NOMO-1 treated with DMSO at 0.1 percent for 48 hours (cell line): Measurements from ENCODE around the gene ICE1.
"Not testable (repeated sequence)": the region's sequence is repeated elsewhere in the genome, so short reads cannot be mapped to it uniquely, and the experiment has no call there.

ENCODE experiments used
- DNase-seq: peaks from one replicate; lab custom pipeline; 2025; ENCODE audit not compliant: unreplicated experiment; lab: John Stamatoyannopoulos, UW

Gene ICE1, protein sequence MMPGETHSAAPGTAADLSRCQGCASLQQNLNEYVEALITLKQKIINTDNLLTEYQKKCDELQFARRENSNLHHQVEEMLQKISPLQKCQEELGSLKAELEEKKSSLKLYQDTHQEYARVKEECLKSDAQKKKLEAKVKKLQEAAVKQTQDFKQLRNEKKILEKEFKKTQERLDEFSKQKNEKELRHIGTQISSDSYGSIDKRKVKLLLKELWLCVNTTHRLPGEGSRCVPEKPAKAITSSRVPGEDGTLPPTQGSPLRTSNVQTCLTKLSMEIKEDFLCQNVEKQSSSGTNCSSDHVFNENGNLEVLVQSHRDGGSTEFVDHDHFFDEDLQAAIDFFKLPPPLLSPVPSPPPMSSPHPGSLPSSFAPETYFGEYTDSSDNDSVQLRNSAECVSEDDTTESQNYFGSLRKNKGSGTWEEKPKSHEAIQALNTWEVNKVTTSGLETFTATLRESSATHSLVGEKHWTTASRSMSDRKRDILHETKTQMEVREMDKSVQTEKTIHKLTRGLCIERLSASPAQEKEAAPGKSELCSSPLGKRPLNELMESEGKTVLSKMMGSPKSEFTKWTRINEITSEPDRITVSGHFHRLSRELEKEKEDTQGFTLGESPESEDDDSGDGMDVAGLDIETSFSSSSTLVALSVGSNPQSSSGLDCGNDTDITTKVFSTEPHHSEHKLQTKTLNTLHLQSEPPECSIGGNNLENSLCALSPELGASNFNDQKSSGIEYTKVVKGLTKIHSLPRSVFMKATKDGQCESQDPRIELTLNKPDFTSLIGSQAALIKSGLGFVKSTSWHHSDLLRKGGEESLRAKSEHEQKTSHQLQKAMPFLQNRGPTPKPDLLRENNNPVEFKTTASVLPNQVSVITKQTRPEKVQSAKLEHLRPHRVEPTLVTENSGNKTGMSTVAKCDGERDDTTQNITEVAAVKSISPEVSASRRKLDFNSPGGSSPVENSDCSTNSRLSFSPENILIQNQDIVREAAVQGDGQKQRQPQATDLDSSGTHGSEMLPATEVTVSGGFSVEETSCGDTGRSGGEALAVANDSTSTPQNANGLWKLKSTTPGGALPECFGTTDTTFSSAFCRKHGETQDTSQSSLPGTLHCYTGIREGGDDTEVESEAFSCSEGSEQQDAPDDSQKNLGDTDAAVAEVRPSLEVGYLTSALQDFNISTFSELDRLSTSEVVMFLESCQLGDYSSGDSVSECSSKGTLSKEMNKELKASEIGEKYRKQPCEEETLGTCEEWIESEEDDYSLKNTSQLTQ (N-terminal part only)

DNA sequence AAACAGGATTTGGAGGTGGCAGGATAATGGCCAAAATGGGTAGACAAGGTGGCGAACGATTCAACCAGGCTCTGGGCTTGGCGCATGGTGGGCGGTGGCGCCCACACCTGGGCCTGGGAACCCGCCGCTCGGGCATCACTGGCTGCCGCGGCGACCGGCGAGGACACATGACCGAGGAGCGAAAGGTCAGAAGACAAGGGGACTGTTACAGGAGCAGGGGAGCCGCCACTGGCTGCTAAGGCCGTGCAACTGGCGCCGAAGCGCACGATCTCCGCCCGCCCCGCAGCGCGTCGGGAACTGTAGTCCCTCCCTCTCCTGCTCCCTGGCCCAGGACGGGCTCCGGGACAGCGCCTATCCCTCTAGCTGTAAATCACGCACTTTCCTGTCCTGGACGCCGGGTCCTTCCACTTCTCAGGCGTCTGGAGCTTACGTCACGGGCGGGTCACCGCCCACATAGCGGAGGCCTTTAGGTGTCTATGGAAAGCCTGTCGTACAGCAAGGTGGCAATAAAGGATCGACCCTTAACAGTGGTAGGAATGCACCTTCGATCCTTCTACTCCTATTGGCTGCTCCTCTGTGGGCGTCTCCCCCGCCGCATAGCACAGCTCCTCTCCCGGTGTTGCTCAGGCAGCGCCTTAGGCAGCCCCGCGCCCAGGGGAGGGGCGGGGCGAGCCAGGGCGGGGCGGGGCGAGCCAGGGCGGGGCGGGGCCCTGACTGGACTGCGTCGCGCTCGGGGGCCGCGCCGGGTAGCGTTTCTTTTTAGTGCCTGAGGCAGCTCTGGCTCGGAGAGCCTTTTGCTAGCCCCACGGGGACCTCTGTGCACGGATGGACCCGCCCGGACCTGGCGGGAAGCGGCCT lies at the start of gene ICE1:
TSS of gene ICE1 (plus strand) at position 717 of the 858 bp plus-strand sequence. CDS start 239 bp downstream, outside the sequence.
- DNase-seq = peak; percentile 100

DNA sequence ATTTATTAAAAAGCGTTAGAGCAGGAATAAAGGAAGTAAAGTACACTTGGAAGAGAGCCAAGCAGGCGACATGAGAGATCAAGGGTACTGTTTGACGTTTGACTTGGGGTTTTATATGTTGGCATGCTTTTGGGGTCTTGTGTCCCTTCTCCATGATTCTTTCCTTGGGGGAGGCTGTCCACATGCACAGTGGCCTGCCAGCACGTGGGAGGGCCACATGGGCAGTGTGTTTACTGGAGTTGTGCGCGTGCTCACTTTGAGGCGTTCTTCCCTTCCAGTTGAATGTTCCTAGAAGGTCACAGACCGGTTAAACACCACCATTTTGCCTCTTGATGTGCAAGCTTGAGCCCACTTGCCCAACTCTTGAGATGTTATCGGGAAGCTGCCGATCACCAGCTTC lies 49.5 kb upstream of the ICE1 start:
- no peak for DNase-seq

DNA sequence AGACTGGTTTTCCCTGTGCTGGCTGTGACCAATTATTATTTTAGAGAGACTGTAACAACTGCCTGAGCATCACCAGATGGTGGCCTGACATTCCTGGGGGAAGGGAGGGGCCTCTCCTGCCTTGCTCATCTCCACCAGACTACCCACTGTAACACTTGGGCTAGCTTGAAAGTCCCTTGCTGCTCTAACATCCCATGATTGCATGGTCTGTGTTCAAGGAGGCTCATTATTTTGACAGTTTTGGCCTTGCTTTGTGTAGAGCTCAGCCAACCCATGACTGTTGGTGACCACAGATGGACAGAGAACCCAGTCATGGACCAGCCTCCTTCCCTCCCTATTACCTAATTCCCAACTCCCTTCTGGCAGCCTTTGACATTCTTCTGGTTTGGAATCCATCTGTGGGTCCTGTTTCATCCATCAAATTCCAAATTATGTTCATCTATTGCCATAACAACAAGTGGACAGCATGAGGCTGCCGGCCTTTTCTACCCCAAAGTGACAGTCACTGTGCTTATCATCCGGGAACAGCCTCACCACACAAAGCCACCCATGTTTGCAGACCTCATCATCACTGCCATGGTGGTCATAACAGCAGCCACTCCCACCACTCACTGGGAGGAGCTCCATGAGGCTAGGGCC lies 49.0 kb upstream of the ICE1 start:
- no peak for DNase-seq

DNA sequence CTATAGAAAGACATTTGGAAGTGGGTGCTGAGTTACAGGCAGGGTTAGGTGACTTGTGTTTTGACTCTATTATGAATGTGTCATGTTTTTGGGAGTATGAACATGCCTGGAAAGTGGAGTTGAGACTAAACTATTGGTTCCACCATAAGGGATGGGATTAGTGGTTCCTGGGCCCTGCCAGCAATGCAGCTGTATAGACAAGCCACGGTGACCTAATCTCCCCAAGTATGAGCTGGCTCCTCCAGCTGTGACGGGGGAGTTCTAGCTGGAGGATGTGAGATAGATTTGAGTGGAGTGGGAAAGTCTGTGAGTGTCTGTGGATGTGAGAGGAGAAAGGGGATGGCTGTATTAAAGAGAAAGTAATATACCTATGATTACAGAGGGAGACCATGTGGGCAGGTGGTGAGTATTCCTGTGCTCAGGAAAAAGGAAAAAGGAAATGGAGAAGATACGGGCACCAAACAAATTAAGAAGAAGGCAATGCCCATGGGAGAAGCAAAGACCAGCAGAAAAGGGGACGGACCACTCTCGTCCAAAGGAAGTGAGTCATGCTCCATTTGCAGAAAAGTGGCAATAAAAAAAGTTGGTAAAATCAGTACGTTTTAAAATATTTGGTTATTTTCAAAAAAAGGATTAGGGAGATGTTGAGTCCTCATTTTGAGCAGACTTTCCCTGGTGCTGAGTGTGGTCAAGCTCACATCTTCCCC lies 48.3 kb upstream of the ICE1 start:
- no peak for DNase-seq

DNA sequence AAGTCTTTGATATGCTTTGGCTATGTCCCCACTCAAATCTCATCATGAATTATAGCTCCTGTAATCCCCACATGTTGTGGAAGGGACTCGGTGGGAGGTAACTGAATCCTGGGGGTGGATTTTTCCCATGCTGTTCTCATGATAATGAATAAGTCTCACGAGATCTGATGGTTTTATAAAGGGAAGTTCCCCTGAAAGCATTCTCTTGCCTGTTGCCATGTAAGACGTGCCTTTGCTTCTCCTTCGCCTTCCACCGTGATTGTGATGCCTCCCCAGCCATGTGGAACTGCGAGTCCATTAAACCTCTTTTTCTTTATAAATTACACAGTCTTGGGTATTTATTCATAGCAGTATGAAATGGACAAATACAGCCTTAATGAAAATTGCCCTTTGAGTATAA lies 44.7 kb upstream of the ICE1 start:
- DNase-seq = no peak

DNA sequence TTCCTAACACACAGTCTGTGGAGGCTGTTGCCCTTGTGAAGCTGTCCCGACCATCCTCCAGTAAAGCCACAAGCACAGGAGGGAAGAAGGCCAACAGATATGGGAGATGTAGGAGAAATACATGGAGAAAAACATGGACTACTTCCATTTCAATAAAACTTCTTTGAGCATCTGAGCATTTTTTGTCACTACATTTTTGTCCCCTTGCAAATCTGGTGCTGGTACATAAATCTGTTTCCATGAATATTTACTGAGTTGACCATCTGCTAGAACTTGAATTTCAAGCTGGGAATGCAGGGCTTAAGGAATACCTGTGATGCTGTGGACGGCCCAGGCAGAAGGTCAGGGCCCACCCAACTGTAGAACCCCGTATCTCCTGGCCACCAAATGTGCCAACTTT lies 43.9 kb upstream of the ICE1 start:
- no peak for DNase-seq

DNA sequence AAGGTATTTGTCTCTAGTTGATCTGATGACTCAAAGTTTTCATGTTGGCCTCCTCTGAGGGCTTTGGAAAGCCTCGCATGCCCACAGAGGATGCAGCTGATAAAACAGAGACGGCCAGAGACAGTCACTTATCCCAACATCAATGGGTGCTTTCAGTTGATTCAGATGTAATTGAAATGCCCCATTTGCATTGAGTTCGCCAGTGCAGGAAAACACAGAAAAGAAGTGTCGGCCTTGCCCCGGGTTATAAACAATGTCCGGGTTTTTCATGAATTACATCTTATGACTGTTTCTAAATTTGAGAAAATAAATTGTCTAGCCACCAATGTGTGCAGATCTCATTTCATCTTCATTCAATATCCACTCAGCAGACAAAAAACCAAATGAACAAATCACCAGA lies 42.2 kb upstream of the ICE1 start:
- no peak for DNase-seq

DNA sequence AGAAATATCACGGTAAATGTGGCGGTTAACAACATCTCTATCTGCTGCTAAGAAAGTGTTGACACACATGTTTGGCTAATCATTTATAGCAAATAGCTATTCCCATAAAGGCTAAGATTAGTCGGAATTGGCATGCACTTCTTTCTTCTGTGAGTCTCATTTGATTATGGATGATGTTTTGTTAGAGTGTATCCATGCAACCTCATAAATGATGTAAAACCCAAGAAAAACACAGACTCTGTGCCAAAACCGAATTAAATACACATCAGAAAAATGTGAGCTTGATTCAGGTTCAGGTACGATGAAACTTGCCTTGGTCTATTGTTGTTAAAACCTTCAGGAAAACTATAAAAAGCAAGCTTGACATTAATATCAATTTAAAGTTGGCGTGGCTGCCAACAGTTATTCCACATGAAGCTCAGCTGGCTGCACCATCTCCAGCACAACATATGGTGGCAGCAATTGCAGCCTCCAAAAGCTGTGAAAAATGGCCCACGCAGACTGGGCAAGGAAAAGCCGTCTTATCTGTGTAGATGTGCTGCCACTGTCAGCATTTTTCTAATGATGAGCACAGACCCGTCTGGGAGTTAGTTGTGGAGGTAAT lies 41.1 kb upstream of the ICE1 start:
- DNase-seq = no peak

DNA sequence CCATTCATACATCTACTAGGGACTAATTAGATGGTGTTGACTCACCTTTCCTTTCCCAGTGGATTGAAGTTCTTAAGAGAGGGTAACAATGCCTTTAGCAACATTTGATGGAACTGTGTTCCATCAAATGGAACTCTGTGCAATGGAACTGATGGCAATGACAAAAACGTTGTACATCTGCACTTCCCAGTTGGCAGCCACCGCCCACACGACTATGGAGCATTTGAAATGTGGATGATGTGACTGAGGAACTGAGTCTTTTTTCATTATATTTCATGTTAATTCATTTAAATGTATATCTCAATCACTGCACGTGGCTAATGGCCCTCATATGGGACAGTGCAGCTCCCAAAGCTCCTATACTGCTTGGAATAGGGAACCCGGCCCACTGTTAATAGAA lies 39.0 kb upstream of the ICE1 start:
- DNase-seq = no peak

DNA sequence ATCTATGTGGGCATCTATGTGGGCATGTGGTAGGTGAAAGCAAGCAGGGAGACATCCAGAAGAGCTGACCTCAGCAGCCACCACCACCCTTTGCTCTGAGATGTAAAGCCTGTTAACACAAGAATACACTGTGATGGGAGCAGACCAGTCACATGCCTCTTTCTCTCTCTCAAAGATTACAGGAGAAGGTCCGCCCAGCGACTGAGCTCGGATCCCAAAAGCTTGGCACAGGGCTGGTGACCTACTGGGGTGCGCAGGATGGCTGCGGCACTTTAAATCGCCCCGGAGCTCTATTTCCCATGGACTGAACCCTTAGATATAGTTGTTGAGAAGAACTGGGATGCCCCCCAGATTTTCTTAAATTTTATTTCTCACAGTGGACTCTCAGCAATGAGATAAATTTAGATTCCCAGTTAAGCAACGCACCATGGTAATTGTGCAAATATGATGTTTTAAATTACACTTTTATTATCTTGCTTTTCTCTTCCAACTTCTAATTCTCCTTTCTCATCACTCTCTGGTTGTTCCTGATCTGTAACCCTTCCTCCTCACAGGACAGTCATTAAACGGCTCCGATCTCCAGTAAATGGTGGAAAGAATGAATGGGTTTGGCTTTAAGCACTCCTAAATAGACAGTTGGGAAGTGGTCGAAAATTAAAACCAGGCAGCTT lies 37.7 kb upstream of the ICE1 start:
- no peak for DNase-seq

DNA sequence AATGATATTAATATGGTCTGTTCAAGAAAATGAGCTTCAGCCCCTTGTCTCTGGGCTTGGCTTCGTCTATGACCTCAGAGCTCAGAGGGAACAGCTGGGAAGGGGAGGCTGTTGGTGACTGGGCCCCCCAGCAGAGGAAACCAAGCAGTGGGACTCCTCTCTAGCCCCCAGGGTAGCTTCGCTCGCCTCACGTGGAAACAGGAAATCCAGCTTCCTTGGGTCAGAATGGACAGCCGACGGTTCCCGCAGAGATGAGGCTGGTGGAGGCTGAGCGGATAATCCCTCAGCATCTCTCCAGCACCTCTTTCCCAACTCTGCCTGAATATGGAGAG lies 37.2 kb upstream of the ICE1 start:
- DNase-seq = no peak

DNA sequence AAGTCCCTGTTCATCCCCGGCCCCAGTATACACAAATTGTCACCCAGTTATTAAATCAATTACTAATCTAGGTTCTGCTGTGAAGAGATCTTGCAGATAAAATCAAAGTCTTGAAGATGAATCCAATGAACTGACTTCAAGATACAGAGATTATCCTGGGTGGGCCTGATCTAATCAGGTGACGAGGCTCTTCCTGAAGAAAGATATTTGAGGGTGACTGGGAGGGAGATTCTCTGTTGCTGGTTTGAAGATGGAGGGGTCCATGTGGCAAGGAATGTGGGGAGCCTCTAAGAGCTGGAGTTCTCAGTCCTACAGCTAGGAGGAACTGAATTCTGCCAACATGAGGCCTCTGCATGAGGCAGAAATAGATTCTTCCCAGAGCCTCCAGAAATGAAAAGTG lies 36.1 kb upstream of the ICE1 start:
- DNase-seq = no peak

DNA sequence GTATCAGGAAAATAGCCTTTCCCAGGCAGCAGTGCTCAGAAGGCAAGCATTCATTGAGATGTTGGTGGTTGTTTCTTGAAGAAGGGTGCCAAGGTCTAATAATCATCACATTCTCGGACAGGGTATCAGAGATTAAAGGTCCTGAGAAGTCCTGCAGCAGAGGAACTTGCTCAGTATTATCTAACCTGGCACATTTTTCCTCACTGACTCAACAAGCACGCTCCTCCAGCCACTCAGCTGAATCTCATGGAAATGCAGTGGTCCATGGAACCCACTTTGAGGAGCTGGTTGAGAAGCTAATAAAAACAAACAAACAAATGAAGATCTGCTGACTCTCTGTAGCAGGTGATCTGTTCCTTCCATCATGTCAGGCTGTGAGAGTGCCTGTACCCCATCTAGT lies 35.3 kb upstream of the ICE1 start:
- DNase-seq = no peak

DNA sequence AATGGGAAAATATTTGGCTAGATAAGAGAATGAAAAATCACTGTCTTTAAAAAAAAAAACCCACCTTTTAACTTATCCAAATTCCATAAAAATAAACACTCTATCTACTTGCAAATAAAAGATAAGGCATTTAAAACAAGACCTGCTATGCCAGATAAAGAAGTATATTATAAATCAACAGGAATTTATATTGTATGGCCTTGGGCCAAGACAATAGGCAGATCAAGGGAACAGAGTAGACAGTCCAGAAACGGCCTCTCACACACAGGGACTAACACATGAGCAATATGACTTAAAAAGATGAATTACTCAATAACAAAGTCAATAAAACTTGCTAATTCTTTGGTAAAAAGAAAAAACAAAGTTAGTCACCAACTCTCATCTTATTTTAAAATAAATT lies 34.7 kb upstream of the ICE1 start:
- DNase-seq = no peak

DNA sequence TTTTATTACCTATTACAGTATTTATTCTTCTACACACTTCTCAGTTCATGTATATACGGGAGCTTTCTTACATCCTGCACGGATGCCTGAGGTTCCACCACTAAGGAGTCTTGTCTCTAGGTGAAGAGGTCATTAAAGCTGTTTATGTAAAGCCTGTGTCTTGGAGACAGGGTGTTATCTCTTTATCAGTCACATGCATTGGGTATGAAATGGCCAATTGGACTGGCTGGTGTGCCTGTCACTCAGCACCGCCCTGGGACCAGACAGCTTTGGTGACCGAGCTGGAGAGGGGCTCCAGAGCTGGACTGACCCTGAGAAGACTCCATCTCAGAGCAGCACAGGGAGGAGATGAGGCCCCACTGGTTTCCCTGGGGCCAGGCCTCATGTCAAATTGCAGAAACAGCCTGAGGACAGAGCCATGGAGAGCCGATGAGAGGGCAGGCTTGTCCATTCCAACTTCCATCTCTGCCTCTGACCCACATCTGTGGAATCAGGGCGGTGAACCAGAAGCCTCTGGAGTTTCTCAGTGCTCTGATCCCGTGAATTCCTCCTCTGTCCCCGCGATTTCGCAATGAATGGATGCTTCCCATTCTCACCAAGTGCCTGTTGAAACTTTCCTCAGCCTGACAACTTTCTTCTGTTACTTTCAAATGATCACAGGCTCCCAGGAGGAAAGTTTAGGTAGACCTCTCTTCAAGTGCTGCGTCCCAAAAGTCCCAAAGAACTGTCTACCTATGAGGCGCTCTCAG lies 32.2 kb upstream of the ICE1 start:
- not testable (repeated sequence) for DNase-seq

DNA sequence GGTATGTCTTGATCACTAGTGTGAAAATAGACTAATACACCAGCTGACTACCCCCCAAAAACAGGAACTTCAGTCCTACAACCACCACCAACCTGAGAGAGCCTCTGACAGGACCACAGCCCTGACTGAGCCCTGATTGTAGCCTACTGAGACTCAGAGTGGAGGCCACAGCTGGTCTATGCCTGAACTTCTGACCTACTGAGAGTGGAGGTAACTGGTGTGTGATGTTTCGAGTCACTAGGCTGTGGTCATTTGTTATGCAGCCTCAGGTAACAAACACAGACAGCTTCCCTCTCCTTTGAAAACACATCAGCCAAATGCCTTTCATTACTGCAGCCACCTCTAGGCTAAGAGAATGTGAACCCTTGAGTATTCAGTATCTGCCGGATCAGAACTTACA lies 30.0 kb upstream of the ICE1 start:
- not testable (repeated sequence) for DNase-seq

DNA sequence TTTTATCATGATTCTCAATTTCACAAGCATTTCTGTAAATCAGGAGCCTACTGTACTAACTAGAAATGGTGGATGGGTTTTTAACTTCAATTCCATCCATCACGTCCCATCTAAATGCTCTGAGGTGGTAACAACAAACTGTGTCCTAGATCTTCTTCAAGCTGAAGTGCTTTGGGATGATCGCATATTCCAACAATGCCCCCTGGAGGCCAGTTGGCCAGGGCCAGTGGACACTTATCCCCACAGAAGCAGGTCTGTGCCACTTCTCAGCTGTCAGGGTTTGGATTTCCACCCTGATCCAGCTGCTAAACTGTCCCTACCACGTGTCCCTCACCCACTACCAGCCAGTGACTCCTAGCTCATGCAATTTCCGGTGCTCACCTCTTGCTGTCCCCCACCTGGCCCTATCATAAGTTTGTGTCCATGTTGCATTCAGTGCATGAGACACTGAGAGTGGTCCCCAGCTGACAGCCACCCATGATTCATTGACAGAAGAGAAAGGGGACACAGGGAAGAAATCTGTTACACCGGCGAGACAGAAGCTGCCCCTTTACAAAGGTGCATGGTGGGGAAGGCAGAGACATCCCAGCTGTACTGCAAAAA lies 28.0 kb upstream of the ICE1 start:
- peak; percentile 2 for DNase-seq
